ENCODE results near the gene C1orf53.

Gene C1orf53

DNA sequence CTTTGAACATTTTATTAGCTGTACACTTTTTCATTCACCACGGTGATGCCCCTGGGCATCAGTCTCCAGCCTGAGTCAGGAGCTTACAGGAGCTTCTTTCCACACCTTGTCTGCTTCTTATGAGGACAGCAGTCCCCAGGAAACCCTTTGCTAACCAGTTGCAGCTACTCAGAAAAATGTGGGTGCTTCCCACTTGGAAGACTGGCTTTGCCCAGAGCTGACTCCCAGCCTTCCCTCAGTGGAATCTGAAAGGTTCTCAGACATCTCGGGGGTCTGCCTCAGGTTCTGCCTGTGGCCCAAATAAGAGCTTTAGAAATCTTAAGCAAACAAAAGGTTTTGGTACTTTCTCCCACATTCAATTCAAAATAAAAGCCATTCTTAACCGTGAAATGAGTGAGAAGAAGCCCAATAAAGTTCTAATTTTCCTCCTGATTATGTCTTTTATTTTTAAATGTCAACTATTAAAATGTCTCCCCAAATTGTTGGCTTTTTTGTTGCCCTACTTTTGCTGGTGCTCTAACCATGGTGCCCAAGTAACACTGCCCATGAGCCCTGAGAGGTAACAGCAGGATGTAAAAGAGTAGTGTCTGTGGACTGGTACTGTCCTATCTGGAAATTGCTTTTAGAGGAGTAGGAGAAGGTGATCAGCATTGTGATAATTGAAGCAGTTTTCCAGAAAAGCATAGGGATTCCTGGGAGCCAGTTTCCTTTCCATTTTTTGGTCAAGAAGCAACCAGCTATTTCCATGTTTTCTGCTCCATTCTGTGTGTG lies 5.6 kb downstream of the C1orf53 start:
- no peak for DNase-seq (ENCODE audit: low read depth, low spot score)

DNA sequence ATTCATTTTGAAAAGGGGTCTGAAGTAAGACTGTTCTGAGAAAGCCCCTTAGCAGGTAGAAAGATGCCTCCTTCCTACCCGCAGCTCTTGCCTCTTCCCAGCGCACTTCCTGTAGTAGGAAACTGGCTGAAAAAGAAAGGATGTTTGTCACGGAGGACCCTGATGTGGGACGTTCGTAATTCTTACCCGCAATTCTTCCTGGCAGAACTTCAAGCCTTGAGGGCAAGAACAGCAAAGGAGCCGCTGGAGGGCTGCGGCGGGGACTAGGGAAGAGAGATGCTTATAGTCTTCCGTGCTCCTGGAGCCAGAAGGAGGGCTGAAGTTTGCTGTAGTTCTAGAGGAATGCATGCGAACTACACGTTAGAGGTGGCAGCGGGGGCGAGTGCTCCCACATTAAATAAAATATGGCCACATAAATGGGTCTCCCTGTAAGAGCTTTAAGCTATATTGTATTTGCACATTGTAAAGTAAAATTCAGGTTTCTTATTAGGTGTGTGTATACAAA lies 6.3 kb downstream of the C1orf53 start:
- DNase-seq (ENCODE audit: low read depth, low spot score): peak; percentile 56

- DNase-seq (ENCODE audit: low read depth, low spot score): no peak
Observed at GRCh38 chr1:197909384-197909783, 7.0 kb downstream of the C1orf53 start.

GRCh38 chr1:197910120-197910991 lies 7.9 kb downstream of the C1orf53 start:
- peak; percentile 16 for DNase-seq (ENCODE audit: low read depth, low spot score)

DNA sequence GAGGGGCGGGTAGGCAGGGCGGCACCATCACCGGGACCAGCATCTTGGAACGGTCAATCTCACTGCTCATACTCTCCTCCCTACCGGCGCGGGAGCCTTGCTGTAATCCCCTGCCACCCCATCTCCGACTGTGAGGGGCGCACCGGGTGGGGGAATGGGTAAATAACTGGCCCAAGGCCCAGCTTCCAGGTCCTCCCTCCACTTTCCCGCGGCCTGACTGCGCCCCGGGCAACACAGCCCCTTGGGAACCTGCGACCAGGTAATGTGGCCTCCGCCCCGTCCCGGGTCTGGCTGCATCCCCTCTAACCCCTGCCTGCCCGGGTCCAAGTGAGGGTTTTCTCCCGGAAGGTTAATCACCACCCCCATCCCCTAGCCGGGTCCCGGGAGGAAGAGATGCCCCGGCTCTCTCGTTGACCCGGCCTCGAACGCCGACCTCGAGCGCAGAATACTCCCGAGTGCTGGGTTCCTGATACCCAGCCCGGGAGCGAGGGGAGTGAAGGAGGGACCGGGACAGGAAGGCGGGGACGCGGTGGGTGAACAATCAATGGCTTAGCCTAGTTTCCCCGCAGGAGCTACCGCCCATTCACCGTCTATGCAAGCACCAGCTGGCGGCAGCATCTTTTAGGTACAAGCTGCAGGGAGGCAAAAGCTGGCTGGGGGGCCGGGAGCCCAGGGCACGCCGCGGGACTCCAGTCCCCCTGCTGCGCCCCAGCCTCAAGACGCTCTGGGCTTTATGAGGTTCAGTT lies 8.9 kb downstream of the C1orf53 start:
- no peak for DNase-seq (ENCODE audit: low read depth, low spot score)

DNA sequence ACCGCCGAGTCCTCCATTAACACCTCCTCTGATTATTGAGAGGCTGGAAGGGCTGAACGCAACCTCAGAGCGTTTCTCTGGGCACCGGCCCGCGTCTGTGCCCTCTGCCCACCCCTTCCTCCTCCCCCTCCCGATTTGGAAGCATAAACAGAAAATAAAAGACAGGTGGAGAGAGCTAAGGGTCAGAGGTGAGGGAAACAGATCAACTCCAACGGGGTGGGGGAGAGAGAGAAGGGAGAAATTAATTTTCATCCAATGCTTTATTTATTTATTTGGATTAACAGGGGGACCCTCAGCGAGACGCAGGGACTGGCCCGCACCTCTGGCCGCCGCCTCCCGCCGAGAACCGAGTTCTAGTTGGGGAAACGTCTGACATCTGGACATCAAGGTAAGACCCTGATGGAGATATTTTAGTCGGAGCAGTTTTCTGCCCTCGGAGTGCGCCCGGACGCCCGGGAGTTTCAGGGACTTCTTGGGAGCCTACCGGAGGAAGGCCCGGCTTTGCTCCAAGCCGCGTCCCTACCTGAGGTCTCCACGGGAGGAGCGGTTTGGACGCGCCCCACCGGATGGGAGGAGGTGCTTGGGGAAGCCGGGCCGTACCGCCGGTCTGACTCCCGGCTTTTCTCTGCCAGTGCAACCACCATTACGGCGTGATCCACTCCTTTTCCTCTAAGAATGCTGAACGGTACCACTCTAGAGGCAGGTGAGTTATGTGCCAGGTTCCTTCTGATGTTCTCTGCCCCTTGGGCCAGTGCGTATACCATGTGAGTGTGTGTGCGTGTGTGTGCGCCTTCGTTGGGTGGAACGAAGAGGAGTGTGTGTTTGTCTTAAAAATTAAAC lies 9.6 kb downstream of the C1orf53 start:
- peak; percentile 23 for DNase-seq (ENCODE audit: low read depth, low spot score)

DNA sequence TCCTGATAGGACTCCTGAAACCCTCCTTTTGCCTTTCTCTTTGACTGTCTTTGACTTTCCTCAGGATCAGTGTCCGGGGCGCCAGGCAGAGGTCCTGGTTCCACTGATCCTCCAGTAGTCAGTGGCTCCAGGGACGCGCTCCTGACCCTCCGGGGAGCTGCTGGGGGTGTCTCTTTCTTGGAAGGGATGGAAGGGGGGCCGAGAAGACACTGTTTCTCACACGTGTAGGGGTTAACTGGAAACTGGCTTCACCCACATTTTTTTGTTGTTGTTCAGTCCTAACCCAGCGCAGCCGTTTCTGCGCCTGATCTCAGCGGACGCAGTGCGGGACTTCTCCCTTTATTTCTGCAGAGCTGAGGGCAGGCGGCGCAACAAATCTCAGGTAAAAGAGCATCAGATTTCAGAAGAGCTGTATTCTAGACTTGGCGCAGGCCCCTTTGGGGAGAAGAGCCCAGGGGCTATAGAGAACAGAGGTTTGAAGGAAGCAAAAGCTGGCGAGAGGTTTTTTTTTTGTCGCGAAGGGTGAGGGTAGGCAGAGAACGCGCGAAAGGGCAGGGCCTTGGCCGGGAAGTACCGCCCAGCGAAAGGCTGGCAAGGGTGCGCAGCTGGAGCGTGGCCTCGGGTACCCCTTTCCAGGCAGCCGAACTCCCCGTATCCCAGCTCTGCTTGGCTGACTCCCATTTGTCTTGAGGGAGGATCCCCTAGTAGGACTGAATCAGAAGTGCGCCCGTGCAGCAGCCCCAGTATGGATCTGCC lies 10.5 kb downstream of the C1orf53 start:
- peak; percentile 23 for DNase-seq (ENCODE audit: low read depth, low spot score)

- DNase-seq (ENCODE audit: low read depth, low spot score): no peak
Observed at GRCh38 chr1:197913495-197914276, 11.3 kb downstream of the C1orf53 start.

GRCh38 chr1:197914510-197914909 lies 12.1 kb downstream of the C1orf53 start:
- DNase-seq (ENCODE audit: low read depth, low spot score): no peak

- DNase-seq (ENCODE audit: low read depth, low spot score): no peak
Observed at GRCh38 chr1:197915260-197915861, 12.9 kb downstream of the C1orf53 start.

DNA sequence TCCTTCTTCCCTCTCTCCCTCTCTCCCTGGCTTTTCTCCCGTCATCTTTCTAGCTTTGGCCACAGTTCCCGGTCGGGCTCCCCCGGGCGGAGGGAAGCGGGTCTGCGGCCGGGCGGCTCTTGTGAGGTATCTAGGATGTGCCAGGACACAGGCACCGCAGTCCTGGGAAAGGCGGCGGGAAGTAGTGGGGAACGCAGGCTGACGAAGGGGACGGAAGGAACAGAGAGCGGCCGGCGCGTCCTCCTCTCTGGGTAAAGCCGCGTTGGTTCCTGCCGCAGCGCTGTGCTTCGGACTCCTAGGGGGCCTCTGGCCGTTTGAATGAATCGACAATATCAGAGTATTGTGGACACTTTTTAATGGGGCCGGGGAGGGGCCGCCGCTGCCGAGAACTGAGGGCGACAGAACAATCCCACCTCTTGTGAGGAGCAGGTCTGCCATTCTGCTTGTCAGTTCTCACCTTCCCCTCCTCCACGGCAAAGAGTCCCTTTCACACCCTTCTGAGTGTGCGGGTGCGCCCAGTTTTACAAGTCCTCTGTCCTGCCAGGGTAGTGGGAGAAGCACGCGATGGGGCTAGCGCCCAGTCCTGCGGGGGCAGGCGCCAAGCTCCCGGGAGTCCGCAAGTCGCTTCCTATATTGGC lies 13.6 kb downstream of the C1orf53 start:
- peak; percentile 82 for DNase-seq (ENCODE audit: low read depth, low spot score)

DNA sequence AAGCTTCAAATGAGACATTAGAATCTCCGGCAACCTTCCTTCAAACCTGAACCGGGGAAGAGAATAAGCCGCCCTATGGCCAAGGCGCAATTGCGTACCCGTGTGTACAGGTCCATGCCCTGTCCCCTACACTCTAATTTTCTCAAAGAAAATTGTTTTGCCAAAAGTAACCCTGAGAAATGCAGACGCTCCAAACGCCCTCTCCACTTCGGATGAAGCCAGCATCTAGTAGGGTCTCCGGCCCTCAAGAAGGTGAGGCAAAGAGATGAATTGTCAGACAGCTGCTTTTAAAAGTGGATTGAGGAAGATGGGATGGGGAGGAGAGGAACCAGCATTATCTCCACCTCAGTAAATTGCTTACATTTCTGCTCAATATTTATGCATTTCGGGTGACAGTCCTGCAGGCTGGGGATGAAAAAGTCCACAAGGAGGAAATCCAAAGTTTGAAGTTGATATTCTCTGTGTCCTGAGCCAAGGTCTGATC lies 14.1 kb downstream of the C1orf53 start:
- DNase-seq (ENCODE audit: low read depth, low spot score): no peak

DNA sequence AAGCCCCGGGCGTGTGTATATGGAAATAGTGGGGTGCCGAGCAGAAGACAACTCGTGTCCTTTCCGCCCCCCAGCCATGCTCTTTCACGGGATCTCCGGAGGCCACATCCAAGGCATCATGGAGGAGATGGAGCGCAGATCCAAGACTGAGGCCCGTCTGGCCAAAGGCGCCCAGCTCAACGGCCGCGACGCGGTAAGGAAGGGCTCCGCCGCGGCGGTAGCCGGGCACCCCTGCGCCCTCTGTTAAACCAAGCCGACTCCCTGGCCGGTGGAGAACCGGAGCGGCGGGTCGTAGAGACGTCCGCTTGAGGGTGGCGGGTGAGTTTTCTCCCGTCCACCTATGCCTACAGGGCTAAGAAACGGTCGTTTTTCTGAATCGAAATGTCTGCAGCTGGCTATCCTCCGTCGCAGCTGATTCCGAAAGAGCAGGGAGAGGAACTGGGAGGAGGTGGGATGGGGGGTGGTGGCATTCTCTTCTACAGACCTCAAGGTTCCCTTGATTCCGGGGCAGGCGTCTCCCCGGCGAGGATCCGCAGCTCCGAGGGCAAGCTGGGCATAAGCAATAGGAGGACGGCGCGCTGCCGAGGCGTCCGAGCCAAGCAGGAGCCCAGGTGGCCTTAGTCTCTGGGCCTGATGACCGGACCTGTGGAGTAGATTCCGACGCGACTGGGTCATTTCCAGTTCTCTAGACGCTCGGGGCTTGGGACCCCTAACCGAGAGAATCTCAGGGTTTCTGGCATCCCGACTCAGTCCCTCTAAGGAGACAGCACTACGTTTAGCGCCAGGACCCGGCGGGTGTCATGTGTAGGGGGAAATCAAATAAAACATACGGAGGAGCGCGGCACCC lies 15.6 kb downstream of the C1orf53 start:
- DNase-seq (ENCODE audit: low read depth, low spot score): peak; percentile 51

DNA sequence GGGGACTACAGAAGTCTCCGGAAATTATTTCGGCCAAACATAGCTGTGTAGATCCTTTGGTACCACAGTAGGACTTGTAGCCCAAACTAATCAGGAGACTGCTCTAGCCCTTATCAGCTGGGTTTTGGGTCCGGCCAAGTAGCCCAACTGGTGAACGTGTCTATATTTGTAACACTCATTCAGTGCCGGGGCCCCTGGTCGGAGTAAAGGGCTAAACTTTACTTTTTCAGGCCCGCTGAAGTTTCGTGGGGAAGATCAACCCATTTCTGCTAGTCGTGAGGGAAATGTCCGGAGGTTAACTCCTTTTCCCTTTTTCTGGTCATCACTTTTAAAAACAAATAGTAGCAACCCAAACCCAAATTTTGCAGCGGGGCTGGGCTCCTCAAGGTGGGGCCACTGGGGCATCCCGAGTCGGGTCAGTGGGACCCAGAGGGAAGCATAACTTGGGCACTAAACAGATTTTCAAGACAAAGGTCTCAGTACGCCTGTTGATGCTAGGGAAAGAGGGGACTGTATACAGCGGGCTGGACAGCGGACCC lies 16.4 kb downstream of the C1orf53 start:
- no peak for DNase-seq (ENCODE audit: low read depth, low spot score)

DNA sequence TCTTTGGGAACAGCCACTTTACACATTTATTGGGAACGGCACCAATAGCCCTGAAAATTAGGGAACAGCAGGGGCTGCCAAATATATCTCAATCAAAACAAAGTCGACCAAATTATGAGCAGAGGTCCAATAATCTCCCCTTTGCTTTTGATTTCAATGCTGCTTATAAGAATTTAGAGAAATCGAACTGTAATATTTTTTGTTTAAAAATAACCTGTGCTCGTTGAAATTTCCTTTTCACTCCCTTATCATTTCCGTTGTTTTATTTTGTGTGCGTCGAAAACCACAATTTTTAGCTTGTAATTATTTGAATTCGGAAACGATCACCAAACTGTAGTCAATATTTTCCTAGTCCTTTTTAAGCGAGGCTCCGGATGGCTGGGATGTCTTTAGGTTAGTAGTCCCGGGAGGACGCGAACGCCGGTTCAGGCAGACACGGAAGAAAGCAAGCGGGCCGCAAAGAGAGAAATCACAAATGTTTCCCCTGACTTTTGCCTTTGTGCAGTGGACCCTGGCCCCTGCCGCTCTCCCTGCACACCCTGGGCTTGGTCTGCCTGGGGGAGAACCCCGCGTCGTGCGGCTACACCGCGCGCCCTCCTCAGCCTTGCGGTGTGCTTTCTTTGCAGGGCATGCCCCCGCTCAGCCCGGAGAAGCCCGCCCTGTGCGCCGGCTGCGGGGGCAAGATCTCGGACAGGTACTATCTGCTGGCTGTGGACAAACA lies 17.1 kb downstream of the C1orf53 start:
- DNase-seq (ENCODE audit: low read depth, low spot score): peak; percentile 20

DNA sequence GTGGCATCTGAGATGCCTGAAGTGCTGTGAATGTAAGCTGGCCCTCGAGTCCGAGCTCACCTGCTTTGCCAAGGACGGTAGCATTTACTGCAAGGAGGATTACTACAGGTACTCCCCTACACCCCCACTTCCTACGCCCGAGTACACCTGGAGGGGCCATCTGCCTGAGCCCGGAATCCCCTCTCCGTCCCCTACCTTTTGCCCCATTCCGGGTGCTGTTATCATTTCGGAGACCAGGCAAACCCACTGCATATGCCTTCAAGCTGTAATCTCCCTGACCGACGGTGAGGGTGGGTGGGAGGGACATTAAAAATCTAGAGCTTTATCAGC lies 17.6 kb downstream of the C1orf53 start:
- no peak for DNase-seq (ENCODE audit: low read depth, low spot score)
